HUES6 (cell line): ENCODE results near the gene IARS2.
"Not testable (repeated sequence)": the region's sequence is repeated elsewhere in the genome, so short reads cannot be mapped to it uniquely, and the experiment has no call there.

Experiments
- H3K27ac ChIP-seq: 2 replicates; pipeline ENCODE4 v1.7.0; 2013; ENCODE audit warnings: low read depth, mild to moderate bottlenecking, low read length, inconsistent platforms
- H3K27me3 ChIP-seq: 2 replicates; pipeline ENCODE4 v1.6.1; 2013; ENCODE audit warnings: low read length; ENCODE audit not compliant: control insufficient read depth, insufficient read depth
- H3K36me3 ChIP-seq: 2 replicates; pipeline ENCODE4 v1.6.1; 2013; ENCODE audit warnings: low read length; ENCODE audit not compliant: control insufficient read depth, insufficient read depth
- H3K4me1 ChIP-seq: 2 replicates; pipeline ENCODE4 v1.6.1; 2013; ENCODE audit warnings: low read length; ENCODE audit not compliant: control insufficient read depth, insufficient read depth
- H3K4me3 ChIP-seq: 2 replicates; pipeline ENCODE4 v1.5.1; 2013; ENCODE audit warnings: low read depth, low read length
- H3K9ac ChIP-seq: one replicate; pipeline ENCODE4 v1.6.1; 2013; ENCODE audit warnings: mild to moderate bottlenecking, low read length
- H3K9me3 ChIP-seq: 2 replicates; pipeline ENCODE4 v1.6.1; 2013; ENCODE audit warnings: low read depth, low read length; ENCODE audit not compliant: control insufficient read depth, insufficient read depth

IARS2 gene

GRCh38 chr1:220166853-220167252 is 72.9 kb downstream of the IARS2 start:
- Histone ChIP-seq H3K27ac (no peak overlapping the region), H3K27me3 (no peaks in the 10 kb centered on the region), H3K9me3 (no peaks in the 10 kb centered on the region), H3K36me3 (peaks cover 71% of the 10 kb centered on the region), H3K4me3 (no peak overlapping the region), H3K9ac (no peak overlapping the region), H3K4me1 (no peaks in the 10 kb centered on the region)

- H3K27me3 ChIP-seq, H3K9me3 ChIP-seq, H3K9ac ChIP-seq, H3K4me3 ChIP-seq, H3K4me1 ChIP-seq, H3K27ac ChIP-seq: not testable (repeated sequence)
- H3K36me3 ChIP-seq, result peaks cover 71% of the 10 kb centered on the region
Measured at GRCh38 chr1:220169887-220170286, 76.0 kb downstream of the IARS2 start.

GRCh38 chr1:220170836-220171526 is 77.0 kb downstream of the IARS2 start:
- H3K4me1 ChIP-seq, result no peaks in the 10 kb centered on the region
- no peak overlapping the region for H3K4me3 ChIP-seq
- H3K36me3 ChIP-seq, result peaks cover 61% of the 10 kb centered on the region
- no peaks in the 10 kb centered on the region for H3K9me3 ChIP-seq
- H3K9ac ChIP-seq, result no peak overlapping the region
- H3K27me3 ChIP-seq, result no peaks in the 10 kb centered on the region
- H3K27ac ChIP-seq, result no peak overlapping the region

- Histone ChIP-seq H3K9me3 (no peaks in the 10 kb centered on the region), H3K36me3 (peaks cover 43% of the 10 kb centered on the region), H3K4me1 (no peaks in the 10 kb centered on the region), H3K4me3 (no peak overlapping the region), H3K27ac (no peak overlapping the region), H3K9ac (no peak overlapping the region), H3K27me3 (no peaks in the 10 kb centered on the region)
Measured at GRCh38 chr1:220176540-220176939, 82.6 kb downstream of the IARS2 start.

GRCh38 chr1:220182111-220182510 is 88.2 kb downstream of the IARS2 start:
- Histone ChIP-seq H3K9ac (no peak overlapping the region), H3K27me3 (no peaks in the 10 kb centered on the region), H3K27ac (no peak overlapping the region), H3K4me3 (no peak overlapping the region), H3K4me1 (no peaks in the 10 kb centered on the region), H3K9me3 (no peaks in the 10 kb centered on the region), H3K36me3 (peaks cover 52% of the 10 kb centered on the region)

GRCh38 chr1:220182656-220183055 is 88.7 kb downstream of the IARS2 start:
- no peak overlapping the region for H3K4me3 ChIP-seq
- no peaks in the 10 kb centered on the region for H3K27me3 ChIP-seq
- no peak overlapping the region for H3K27ac ChIP-seq
- H3K9ac ChIP-seq, result no peak overlapping the region
- no peaks in the 10 kb centered on the region for H3K4me1 ChIP-seq
- H3K36me3 ChIP-seq, result peaks cover 54% of the 10 kb centered on the region
- no peaks in the 10 kb centered on the region for H3K9me3 ChIP-seq

- Histone ChIP-seq H3K9ac (no peak overlapping the region), H3K27me3 (no peaks in the 10 kb centered on the region), H3K36me3 (peaks cover 64% of the 10 kb centered on the region), H3K4me3 (no peak overlapping the region), H3K27ac (no peak overlapping the region), H3K9me3 (no peaks in the 10 kb centered on the region), H3K4me1 (no peaks in the 10 kb centered on the region)
Measured at GRCh38 chr1:220184506-220184905, 90.6 kb downstream of the IARS2 start.

- Histone ChIP-seq H3K4me3 (no peak overlapping the region), H3K4me1 (no peaks in the 10 kb centered on the region), H3K36me3 (peaks cover 70% of the 10 kb centered on the region), H3K9ac (no peak overlapping the region), H3K27ac (no peak overlapping the region), H3K9me3 (no peaks in the 10 kb centered on the region), H3K27me3 (no peaks in the 10 kb centered on the region)
Measured at GRCh38 chr1:220186752-220187151, 92.8 kb downstream of the IARS2 start.

- Histone ChIP-seq H3K9ac (no peak overlapping the region), H3K36me3 (peaks cover 72% of the 10 kb centered on the region)
Measured at GRCh38 chr1:220188538-220188937, 94.6 kb downstream of the IARS2 start.

GRCh38 chr1:220189750-220190347 is 95.9 kb downstream of the IARS2 start:
- H3K36me3 ChIP-seq, result peaks cover 76% of the 10 kb centered on the region
- no peak overlapping the region for H3K9ac ChIP-seq
- H3K27me3 ChIP-seq, result no peaks in the 10 kb centered on the region
- H3K4me1 ChIP-seq, result no peaks in the 10 kb centered on the region
- H3K4me3 ChIP-seq, result no peak overlapping the region
- no peak overlapping the region for H3K27ac ChIP-seq
- no peaks in the 10 kb centered on the region for H3K9me3 ChIP-seq

More at GRCh38 chr1:220188538-220188937, 94.6 kb downstream of the IARS2 start:
- Histone ChIP-seq H3K27me3 (no peaks in the 10 kb centered on the region), H3K9me3 (no peaks in the 10 kb centered on the region), H3K4me1 (no peaks in the 10 kb centered on the region), H3K4me3 (no peak overlapping the region), H3K27ac (no peak overlapping the region)

GRCh38 chr1:220195701-220196100 is 101.8 kb downstream of the IARS2 start:
- no peaks in the 10 kb centered on the region for H3K9me3 ChIP-seq
- no peak overlapping the region for H3K9ac ChIP-seq
- H3K27me3 ChIP-seq, result no peaks in the 10 kb centered on the region
- H3K27ac ChIP-seq, result no peak overlapping the region
- no peak overlapping the region for H3K4me3 ChIP-seq
- peaks cover 65% of the 10 kb centered on the region for H3K36me3 ChIP-seq
- no peaks in the 10 kb centered on the region for H3K4me1 ChIP-seq
